PC-9 (cell line): ENCODE data around the gene TAF4. TPM values are rescaled to one million over a fixed set of nuclear protein-coding genes. Genes with fewer than 3 reads are reported as not detected.

Experiments used
- BruUV-seq: library from RNA; stranded (reverse); fragments of 400-500 nt; replicated peaks from 2 replicates; lab custom pipeline; 2021; lab: Mats Ljungman, UMichigan
- CTCF ChIA-PET: fragments of 300-600 bp; sonication (Branson Sonifier 250); formaldehyde crosslinking; loops from one replicate; lab custom pipeline; 2022; ENCODE audit warnings: antibody characterized with exemption; lab: Charles Lee
- POLR2A ChIA-PET: fragments of 300-600 bp; sonication (Branson Sonifier 250); formaldehyde crosslinking; loops from one replicate; lab custom pipeline; 2022; ENCODE audit warnings: antibody characterized with exemption; ENCODE audit not compliant: unreplicated experiment; lab: Charles Lee
- DNase-seq, 2 experiments: peaks; one replicate each; pipeline versions ENCODE4 v3.0.0 to v3.0.0-alpha.2; 2015 to 2022; ENCODE audit warnings: mixed read lengths in 1 of 2
- H2AFZ ChIP-seq: fragments of 200-600 bp; sonication (generic); 2 replicates; pipeline ENCODE4 v1.8.1; 2017; ENCODE audit warnings: antibody characterized with exemption
- H3F3A ChIP-seq: fragments of 200-600 bp; sonication (generic); 2 replicates; pipeline ENCODE4 v1.8.1; 2017; ENCODE audit warnings: antibody characterized with exemption, mild to moderate bottlenecking, low read depth; ENCODE audit not compliant: insufficient read depth
- H3K27ac ChIP-seq: fragments of 200-600 bp; sonication (generic); 2 replicates; pipeline ENCODE4 v1.6.1; 2016; ENCODE audit warnings: mixed run types
- H3K27me3 ChIP-seq: fragments of 200-600 bp; sonication (generic); 2 replicates; pipeline ENCODE4 v1.6.1; 2016; ENCODE audit warnings: low read depth, mixed run types; ENCODE audit not compliant: insufficient read depth
- H3K36me3 ChIP-seq: fragments of 200-600 bp; sonication (generic); 2 replicates; pipeline ENCODE4 v1.6.1; 2016; ENCODE audit warnings: low read depth, mixed run types
- H3K4me1 ChIP-seq: fragments of 200-600 bp; sonication (generic); replicated peaks from 2 replicates; pipeline ENCODE4 v1.6.1; 2016; ENCODE audit warnings: mixed run types; ENCODE audit not compliant: insufficient read depth
- H3K4me2 ChIP-seq: fragments of 200-600 bp; sonication (generic); 2 replicates; pipeline ENCODE4 v1.6.1; 2017; ENCODE audit warnings: mixed run types
- H3K4me3 ChIP-seq: fragments of 200-600 bp; sonication (generic); 2 replicates; pipeline ENCODE4 v1.6.1; 2016; ENCODE audit warnings: mixed run types
- H3K79me2 ChIP-seq: fragments of 200-600 bp; sonication (generic); 2 replicates; pipeline ENCODE4 v1.6.1; 2017; ENCODE audit warnings: low read depth, mixed run types
- H3K9me2 ChIP-seq: fragments of 200-600 bp; sonication (generic); 2 replicates; pipeline ENCODE4 v1.8.1; 2017; ENCODE audit warnings: mild to moderate bottlenecking; ENCODE audit not compliant: insufficient read depth
- H3K9me3 ChIP-seq: fragments of 200-600 bp; sonication (generic); 2 replicates; pipeline ENCODE4 v1.8.1; 2016; ENCODE audit warnings: low read depth; ENCODE audit not compliant: insufficient read depth
- H4K20me1 ChIP-seq: fragments of 200-600 bp; sonication (generic); 2 replicates; pipeline ENCODE4 v1.8.1; 2017; ENCODE audit not compliant: insufficient read depth
- CTCF ChIP-seq: fragments of 200-600 bp; sonication (generic); conservative IDR thresholded peaks from 2 replicates; pipeline ENCODE4 v1.6.1; 2017; ENCODE audit warnings: mixed run types, antibody characterized with exemption, mild to moderate bottlenecking, moderate library complexity
- EZH2 ChIP-seq: fragments of 200-600 bp; sonication (generic); IDR thresholded peaks from 2 replicates; pipeline ENCODE4 v1.8.0; 2017; ENCODE audit warnings: antibody characterized with exemption, low read depth
- intact Hi-C: fragments of 100-400 bp; cut with micrococcal nuclease; formaldehyde crosslinking; loops from one replicate; pipeline ENCODE4 v1.10.0; 2022; ENCODE audit not compliant: unreplicated experiment
- total RNA-seq: library from RNA; stranded (reverse); gene quantifications from 2 replicates; pipeline ENCODE4 v1.2.3, GENCODE V29; 2021

The TAF4 gene
- total RNA-seq, 1 experiment from 2014 or later, result 32.5 TPM

- POLR2A ChIA-PET, result no interaction called here
- CTCF ChIA-PET, result no interaction called here
These were observed 125.2 kb downstream of the TAF4 start for GRCh38 chr20:61940491-61940890.

GRCh38 chr20:61939691-61940360, 125.9 kb downstream of the TAF4 start:
- H4K20me1 ChIP-seq, result 0 out of 2 replicates have a peak, but pooled peaks cover 4% of the 10 kb centered on the region
- H3K4me3 ChIP-seq, result no peak overlapping the region
- no peak overlapping the region for H3K27ac ChIP-seq
- no peak overlapping the region for H2AFZ ChIP-seq
- TF ChIP-seq EZH2, result no peak
- TF ChIP-seq CTCF, result no peak
- intact Hi-C loops, result no loop called here
- DNase-seq, result no peak
- POLR2A ChIA-PET, result no interaction called here
- H3K36me3 ChIP-seq, result no peaks in the 10 kb centered on the region
- no peaks in the 10 kb centered on the region for H3K4me1 ChIP-seq
- H3F3A ChIP-seq, result no peaks in the 10 kb centered on the region
- peaks cover 68% of the 10 kb centered on the region for H3K27me3 ChIP-seq
- H3K9me2 ChIP-seq, result no peaks in the 10 kb centered on the region
- CTCF ChIA-PET, result no interaction called here
- no peaks in the 10 kb centered on the region for H3K9me3 ChIP-seq
- BruUV-seq, result no TSS peak
- no peak overlapping the region for H3K4me2 ChIP-seq
- H3K79me2 ChIP-seq, result no peaks in the 10 kb centered on the region

More at GRCh38 chr20:61940491-61940890, 125.2 kb downstream of the TAF4 start:
- no peak overlapping the region for H3K4me3 ChIP-seq
- intact Hi-C loops, result no loop called here
- 0 out of 2 replicates have a peak, but pooled peaks cover 4% of the 10 kb centered on the region for H4K20me1 ChIP-seq
- no peaks in the 10 kb centered on the region for H3K9me2 ChIP-seq
- BruUV-seq, result no TSS peak
- no peak overlapping the region for H3K4me2 ChIP-seq
- peaks cover 61% of the 10 kb centered on the region for H3K27me3 ChIP-seq
- no peak for DNase-seq
- H3K4me1 ChIP-seq, result no peaks in the 10 kb centered on the region
- H3F3A ChIP-seq, result no peaks in the 10 kb centered on the region
- no peaks in the 10 kb centered on the region for H3K79me2 ChIP-seq
- no peaks in the 10 kb centered on the region for H3K9me3 ChIP-seq
- H3K27ac ChIP-seq, result no peak overlapping the region
- no peaks in the 10 kb centered on the region for H3K36me3 ChIP-seq
- no peak for TF ChIP-seq EZH2
- no peak for TF ChIP-seq CTCF
- no peak overlapping the region for H2AFZ ChIP-seq

GRCh38 chr20:61938839-61939690, 126.6 kb downstream of the TAF4 start:
- H3K9me2 ChIP-seq, result no peaks in the 10 kb centered on the region
- no peak for TF ChIP-seq CTCF
- no peak for TF ChIP-seq EZH2
- peaks cover 76% of the 10 kb centered on the region for H3K27me3 ChIP-seq
- CTCF ChIA-PET, result no interaction called here
- no peaks in the 10 kb centered on the region for H3K4me1 ChIP-seq
- no TSS peak for BruUV-seq
- H3F3A ChIP-seq, result no peaks in the 10 kb centered on the region
- no peaks in the 10 kb centered on the region for H3K9me3 ChIP-seq
- H3K79me2 ChIP-seq, result no peaks in the 10 kb centered on the region
- POLR2A ChIA-PET, result no interaction called here
- H3K27ac ChIP-seq, result no peak overlapping the region
- no peak for DNase-seq
- H3K4me2 ChIP-seq, result no peak overlapping the region
- H4K20me1 ChIP-seq, result 0 out of 2 replicates have a peak, but pooled peaks cover 4% of the 10 kb centered on the region
- H3K36me3 ChIP-seq, result no peaks in the 10 kb centered on the region
- intact Hi-C loops, result no loop called here
- no peak overlapping the region for H3K4me3 ChIP-seq
- no peak overlapping the region for H2AFZ ChIP-seq
